HG02571 (cell line): ENCODE measurements around the gene IGSF6.

Experiments
- ATAC-seq: cut with Tn5 transposase; IDR thresholded peaks from one replicate; pipeline ENCODE4 v1.9.1; 2021; ENCODE audit warnings: mild to moderate bottlenecking, moderate library complexity; ENCODE audit not compliant: unreplicated experiment

IGSF6 gene

GRCh38 chr16:21603928-21604327 lies 48.5 kb downstream of the IGSF6 start:
- no peak for ATAC-seq

DNA sequence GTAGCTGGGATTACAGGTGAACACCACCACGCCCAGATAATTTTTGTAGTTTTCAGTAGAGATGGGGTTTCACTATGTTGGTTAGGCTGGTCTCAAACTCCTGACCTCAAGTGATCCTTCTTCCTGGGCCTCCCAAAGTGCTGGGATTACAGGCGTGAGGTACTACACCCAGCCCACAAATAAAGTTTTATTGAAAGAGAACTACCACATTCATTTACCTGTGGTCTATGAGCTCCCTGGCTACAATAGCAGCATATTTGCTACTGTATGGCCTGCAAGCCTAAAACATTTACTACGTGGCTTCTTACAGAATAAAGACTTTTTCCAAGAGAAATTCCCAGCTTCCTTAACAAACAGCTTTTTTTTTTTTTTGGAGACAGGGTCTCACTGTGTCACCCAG lies 49.6 kb downstream of the IGSF6 start:
- ATAC-seq: no peak

DNA sequence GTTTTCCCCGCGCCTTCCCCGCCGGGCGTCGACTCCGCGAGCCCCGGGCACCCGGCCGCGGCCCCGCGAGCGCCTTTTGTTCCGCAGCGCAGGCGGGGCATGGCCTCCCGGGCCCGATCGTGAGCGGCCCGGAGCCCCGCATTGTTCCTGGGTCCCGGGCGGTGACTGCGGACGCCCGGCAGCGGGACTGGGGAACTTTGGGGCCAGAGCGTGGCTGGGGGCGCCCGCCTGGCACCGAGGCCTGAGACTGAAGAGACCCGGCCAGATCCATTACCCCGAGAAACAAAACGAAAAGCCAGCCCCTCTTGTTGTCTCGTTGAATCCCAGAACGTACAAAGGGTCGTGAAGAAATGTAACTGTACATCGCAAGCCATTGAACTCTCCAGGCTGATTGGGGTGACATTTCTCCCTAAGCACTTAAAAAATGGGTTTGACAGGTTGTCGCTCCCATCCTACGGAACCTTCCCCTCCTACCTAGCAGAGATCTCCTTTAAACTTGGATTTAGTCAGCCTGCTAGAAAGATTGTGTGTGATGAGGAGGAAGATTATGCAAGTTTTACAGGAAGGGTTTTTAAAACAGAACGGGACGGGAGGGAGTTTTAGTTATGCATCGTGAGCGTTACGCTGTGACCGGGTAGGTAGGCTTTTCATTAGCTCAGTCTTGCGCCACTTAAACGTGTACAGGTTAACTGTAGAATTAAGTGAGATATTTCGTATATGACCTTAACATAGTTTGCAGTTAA lies 52.2 kb downstream of the IGSF6 start:
- ATAC-seq: peak; percentile 22

- peak; percentile 90 for ATAC-seq
Measured at GRCh38 chr16:21599122-21600030, 53.0 kb downstream of the IGSF6 start, which contains the start of gene METTL9. Gene METTL9, plus strand, starts transcription at chr16:21599577. Its CDS starts 157 bp downstream, at chr16:21599734.

DNA sequence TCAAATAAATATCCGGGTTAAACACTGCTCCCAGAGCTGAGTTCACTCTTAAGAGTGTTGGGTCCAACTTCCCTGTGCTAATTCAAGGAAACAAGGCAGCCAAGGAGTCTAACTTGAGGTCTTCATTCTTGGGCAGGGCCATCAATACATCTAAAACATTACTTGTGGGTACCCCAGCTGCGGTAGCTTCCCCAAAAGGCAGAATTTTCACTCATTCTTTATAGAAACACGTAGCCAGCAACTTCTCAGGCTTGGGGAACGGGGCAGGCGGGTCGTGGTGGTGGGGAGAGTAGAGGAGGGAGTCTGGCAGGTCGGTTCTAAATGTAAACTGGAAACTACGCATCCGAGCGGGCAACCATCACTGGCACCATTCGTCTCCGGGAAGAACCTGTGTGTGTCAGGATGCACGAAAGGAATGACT lies 53.7 kb downstream of the IGSF6 start:
- no peak for ATAC-seq

- no peak for ATAC-seq
Measured at GRCh38 chr16:21598206-21598605, 54.2 kb downstream of the IGSF6 start.

GRCh38 chr16:21597561-21598030 lies 54.8 kb downstream of the IGSF6 start:
- ATAC-seq: no peak

DNA sequence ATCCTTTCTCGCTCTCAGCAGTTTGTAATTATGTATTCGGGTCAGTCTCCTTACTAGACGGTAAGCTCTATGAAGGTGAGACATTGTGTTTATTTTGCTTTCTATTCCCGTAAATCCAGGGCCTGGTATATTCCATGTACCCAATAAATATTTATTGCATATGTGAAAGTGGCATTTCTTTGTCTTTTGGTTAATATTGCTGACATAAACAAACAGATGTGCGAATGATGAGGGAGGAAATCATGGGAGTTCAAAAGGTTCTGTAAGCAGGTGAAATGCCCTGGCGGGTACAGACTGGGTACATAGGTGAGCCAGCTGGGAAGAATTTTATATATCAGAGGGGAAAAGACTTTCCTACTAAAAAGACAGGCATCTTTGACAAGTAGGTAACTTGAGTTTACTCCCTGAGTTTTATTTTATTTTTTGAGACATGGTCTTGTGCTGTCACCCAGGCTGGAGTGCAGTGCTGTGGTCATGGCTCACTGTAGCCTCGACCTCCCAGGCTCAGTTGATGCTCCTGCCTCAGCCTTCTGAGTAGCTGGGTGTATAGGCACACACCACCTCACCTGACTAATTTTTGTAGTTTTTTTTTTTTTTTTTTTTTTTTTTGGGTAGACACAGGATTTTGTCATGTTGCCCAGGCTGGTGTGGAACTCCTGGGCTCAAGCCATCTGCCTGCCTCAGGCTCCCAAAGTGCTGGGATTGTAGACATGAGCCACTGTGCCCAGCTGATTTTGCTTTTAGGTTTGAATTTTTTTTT lies 58.7 kb downstream of the IGSF6 start:
- no peak for ATAC-seq

- no peak for ATAC-seq
Measured at GRCh38 chr16:21592191-21592590, 60.2 kb downstream of the IGSF6 start.

GRCh38 chr16:21590796-21591195 lies 61.6 kb downstream of the IGSF6 start:
- ATAC-seq: no peak

DNA sequence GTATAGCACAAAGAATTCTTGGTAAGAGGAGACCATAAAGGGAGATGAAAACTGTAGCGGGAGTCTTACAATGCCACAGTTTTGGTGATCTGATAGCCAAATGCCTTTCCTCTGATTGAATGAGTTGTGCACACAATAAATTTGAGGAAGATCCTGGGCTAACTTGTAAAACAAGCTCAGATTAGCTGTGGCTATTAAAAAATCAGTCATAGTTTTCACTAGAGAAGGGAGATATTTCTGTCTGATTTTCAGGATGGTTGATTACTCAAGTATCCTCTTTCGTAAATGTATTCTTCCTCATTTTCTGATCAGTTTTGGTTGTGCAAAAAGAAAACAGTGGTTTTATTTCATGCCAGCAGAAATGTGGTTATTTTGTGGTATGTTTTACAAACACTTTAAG lies 62.1 kb downstream of the IGSF6 start:
- no peak for ATAC-seq

DNA sequence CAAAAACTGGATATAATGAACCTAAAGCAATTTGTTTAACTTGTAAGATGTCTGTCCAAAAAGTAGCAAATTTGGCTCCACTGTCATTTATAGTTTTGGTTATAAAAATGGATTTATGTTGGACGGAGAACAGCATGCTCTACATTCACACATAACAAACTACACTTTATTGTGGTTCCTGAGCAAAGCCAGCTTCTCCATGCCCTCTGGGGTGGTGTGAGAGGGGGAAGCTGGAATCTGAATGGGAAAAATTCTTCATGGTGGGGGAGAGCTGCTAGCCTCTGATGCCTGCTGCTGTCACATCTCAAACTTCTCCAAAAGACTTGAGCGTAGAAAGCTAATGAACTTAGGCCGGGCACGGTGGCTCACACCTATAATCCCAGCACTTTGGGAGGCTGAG lies 62.9 kb downstream of the IGSF6 start:
- no peak for ATAC-seq
